ENCODE measurements around the gene YY1AP1. TPM values are rescaled to one million over a fixed set of nuclear protein-coding genes. Genes with fewer than 3 reads are reported as not detected.
A peak's percentile ranks its signal among the peaks of the same experiment; 100 is the strongest.
"Not testable (repeated sequence)": the region's sequence is repeated elsewhere in the genome, so short reads cannot be mapped to it uniquely, and the experiment has no call there.

Gene YY1AP1
- 10 to 100 TPM; 44.9 to 52.7 (median 50.1) TPM for total RNA-seq

- Mint-ChIP-seq H3K9me3 (no peaks in the 10 kb centered on the region), H3K4me3 (peak within 1 kb of the TSS; percentile 97), H3K4me1 (ENCODE audit: low read depth) (peaks cover 68% of the 10 kb centered on the region), H3K36me3 (ENCODE audit: insufficient read depth) (peaks cover 34% of the 10 kb centered on the region), H3K27me3 (ENCODE audit: low read depth) (no peaks in the 10 kb centered on the region)
- DNase-seq: peak; percentile 85
- peak; percentile 85 to 86 for ATAC-seq
Observed at GRCh38 chr1:155688324-155689080, at the start of gene YY1AP1. Gene YY1AP1 (minus strand): TSS chr1:155688774. CDS start chr1:155680436, 8,338 bp downstream.

- Mint-ChIP-seq H3K9me3 (no peaks in the 10 kb centered on the region), H3K36me3 (ENCODE audit: insufficient read depth) (peaks cover 17% of the 10 kb centered on the region), H3K27me3 (ENCODE audit: low read depth) (no peaks in the 10 kb centered on the region), H3K4me1 (ENCODE audit: low read depth) (no peaks in the 10 kb centered on the region), H3K4me3 (no peak overlapping the region)
- DNase-seq (peak; percentile 11), ATAC-seq (no peak)
Observed at GRCh38 chr1:155729031-155729898, 40.7 kb upstream of the YY1AP1 start.

- no peaks in the 10 kb centered on the region for H3K27me3 Mint-ChIP-seq (ENCODE audit: low read depth)
- ATAC-seq: no peak
- H3K9me3 Mint-ChIP-seq: no peaks in the 10 kb centered on the region
Observed at GRCh38 chr1:155725142-155725541, 36.6 kb upstream of the YY1AP1 start.

GRCh38 chr1:155719703-155720102 lies 31.1 kb upstream of the YY1AP1 start:
- ATAC-seq (no peak), DNase-seq (no peak)
- Mint-ChIP-seq H3K4me1 (ENCODE audit: low read depth) (peaks cover 5% of the 10 kb centered on the region), H3K9me3 (no peaks in the 10 kb centered on the region), H3K27me3 (ENCODE audit: low read depth) (no peaks in the 10 kb centered on the region), H3K4me3 (no peak overlapping the region), H3K36me3 (ENCODE audit: insufficient read depth) (peaks cover 6% of the 10 kb centered on the region)

More at GRCh38 chr1:155725142-155725541, 36.6 kb upstream of the YY1AP1 start:
- Mint-ChIP-seq H3K4me1 (ENCODE audit: low read depth) (no peaks in the 10 kb centered on the region), H3K36me3 (ENCODE audit: insufficient read depth) (peaks cover 8% of the 10 kb centered on the region), H3K4me3 (no peak overlapping the region)
- DNase-seq: no peak

GRCh38 chr1:155718524-155719115 lies 30.0 kb upstream of the YY1AP1 start:
- not testable (repeated sequence) for H3K9me3 Mint-ChIP-seq; H3K4me1 Mint-ChIP-seq (ENCODE audit: low read depth); H3K27me3 Mint-ChIP-seq (ENCODE audit: low read depth); DNase-seq; H3K36me3 Mint-ChIP-seq (ENCODE audit: insufficient read depth); H3K4me3 Mint-ChIP-seq; ATAC-seq

- H3K4me3 Mint-ChIP-seq: no peak overlapping the region
- peaks cover 16% of the 10 kb centered on the region for H3K36me3 Mint-ChIP-seq (ENCODE audit: insufficient read depth)
- no peaks in the 10 kb centered on the region for H3K27me3 Mint-ChIP-seq (ENCODE audit: low read depth)
- DNase-seq (no peak), ATAC-seq (no peak)
- no peaks in the 10 kb centered on the region for H3K9me3 Mint-ChIP-seq
- H3K4me1 Mint-ChIP-seq (ENCODE audit: low read depth): peaks cover 5% of the 10 kb centered on the region
Observed at GRCh38 chr1:155717041-155717440, 28.5 kb upstream of the YY1AP1 start.

GRCh38 chr1:155715777-155716176 lies 27.2 kb upstream of the YY1AP1 start:
- DNase-seq (no peak), ATAC-seq (no peak)
- H3K36me3 Mint-ChIP-seq (ENCODE audit: insufficient read depth): peaks cover 16% of the 10 kb centered on the region
- peaks cover 5% of the 10 kb centered on the region for H3K4me1 Mint-ChIP-seq (ENCODE audit: low read depth)
- no peak overlapping the region for H3K4me3 Mint-ChIP-seq
- H3K9me3 Mint-ChIP-seq: no peaks in the 10 kb centered on the region
- no peaks in the 10 kb centered on the region for H3K27me3 Mint-ChIP-seq (ENCODE audit: low read depth)

GRCh38 chr1:155715056-155715455 lies 26.5 kb upstream of the YY1AP1 start:
- peaks cover 16% of the 10 kb centered on the region for H3K36me3 Mint-ChIP-seq (ENCODE audit: insufficient read depth)
- not testable (repeated sequence) for H3K4me3 Mint-ChIP-seq; H3K4me1 Mint-ChIP-seq (ENCODE audit: low read depth); H3K27me3 Mint-ChIP-seq (ENCODE audit: low read depth); H3K9me3 Mint-ChIP-seq; ATAC-seq; DNase-seq

- peaks cover 19% of the 10 kb centered on the region for H3K36me3 Mint-ChIP-seq (ENCODE audit: insufficient read depth)
- ATAC-seq: no peak
- H3K4me1 Mint-ChIP-seq (ENCODE audit: low read depth): peaks cover 6% of the 10 kb centered on the region
- H3K27me3 Mint-ChIP-seq (ENCODE audit: low read depth): no peaks in the 10 kb centered on the region
- no peak overlapping the region for H3K4me3 Mint-ChIP-seq
- no peak for DNase-seq
- no peaks in the 10 kb centered on the region for H3K9me3 Mint-ChIP-seq
Observed at GRCh38 chr1:155713075-155713474, 24.5 kb upstream of the YY1AP1 start.

- not testable (repeated sequence) for DNase-seq; H3K4me3 Mint-ChIP-seq; H3K4me1 Mint-ChIP-seq (ENCODE audit: low read depth); H3K27me3 Mint-ChIP-seq (ENCODE audit: low read depth); H3K9me3 Mint-ChIP-seq; ATAC-seq
- peaks cover 20% of the 10 kb centered on the region for H3K36me3 Mint-ChIP-seq (ENCODE audit: insufficient read depth)
Observed at GRCh38 chr1:155712636-155713035, 24.1 kb upstream of the YY1AP1 start.

GRCh38 chr1:155711457-155711856 lies 22.9 kb upstream of the YY1AP1 start:
- not testable (repeated sequence) for H3K9me3 Mint-ChIP-seq; DNase-seq; H3K4me1 Mint-ChIP-seq (ENCODE audit: low read depth); ATAC-seq; H3K27me3 Mint-ChIP-seq (ENCODE audit: low read depth); H3K4me3 Mint-ChIP-seq
- H3K36me3 Mint-ChIP-seq (ENCODE audit: insufficient read depth): peaks cover 22% of the 10 kb centered on the region

- Mint-ChIP-seq H3K27me3 (ENCODE audit: low read depth) (no peaks in the 10 kb centered on the region), H3K9me3 (no peaks in the 10 kb centered on the region), H3K4me1 (ENCODE audit: low read depth) (peaks cover 8% of the 10 kb centered on the region), H3K36me3 (ENCODE audit: insufficient read depth) (peaks cover 21% of the 10 kb centered on the region), H3K4me3 (no peak overlapping the region)
- DNase-seq (no peak), ATAC-seq (no peak)
Observed at GRCh38 chr1:155709391-155709790, 20.8 kb upstream of the YY1AP1 start.

GRCh38 chr1:155706139-155706538 lies 17.6 kb upstream of the YY1AP1 start:
- Mint-ChIP-seq H3K4me1 (ENCODE audit: low read depth) (peaks cover 19% of the 10 kb centered on the region), H3K9me3 (no peaks in the 10 kb centered on the region), H3K27me3 (ENCODE audit: low read depth) (no peaks in the 10 kb centered on the region), H3K4me3 (no peak overlapping the region), H3K36me3 (ENCODE audit: insufficient read depth) (peaks cover 8% of the 10 kb centered on the region)
- ATAC-seq: no peak
- no peak for DNase-seq

- not testable (repeated sequence) for H3K36me3 Mint-ChIP-seq (ENCODE audit: insufficient read depth); H3K4me3 Mint-ChIP-seq; DNase-seq; H3K9me3 Mint-ChIP-seq; H3K27me3 Mint-ChIP-seq (ENCODE audit: low read depth)
- ATAC-seq: peak in 1 of 2 donors; percentile 35
- peaks cover 21% of the 10 kb centered on the region for H3K4me1 Mint-ChIP-seq (ENCODE audit: low read depth)
Observed at GRCh38 chr1:155704414-155704813, 15.8 kb upstream of the YY1AP1 start.

All from activated T-cell treated with anti-CD3 and anti-CD28 coated beads, Interleukin-2, amount 50 U/mL, for 4 hours (primary cell).